SK-N-MC (cell line): Measurements from ENCODE around the gene VEGFC.

ENCODE experiments used
- EZH2 ChIP-seq: fragments of 200-600 bp; sonication (generic); IDR thresholded peaks from one replicate; pipeline ENCODE4 v1.6.1; 2017; ENCODE audit warnings: antibody characterized with exemption
- POLR2AphosphoS5 ChIP-seq: IDR thresholded peaks from 2 replicates; pipeline ENCODE4 v1.6.1; 2012; ENCODE audit warnings: mild to moderate bottlenecking, low read depth, low read length, borderline replicate concordance

DNA sequence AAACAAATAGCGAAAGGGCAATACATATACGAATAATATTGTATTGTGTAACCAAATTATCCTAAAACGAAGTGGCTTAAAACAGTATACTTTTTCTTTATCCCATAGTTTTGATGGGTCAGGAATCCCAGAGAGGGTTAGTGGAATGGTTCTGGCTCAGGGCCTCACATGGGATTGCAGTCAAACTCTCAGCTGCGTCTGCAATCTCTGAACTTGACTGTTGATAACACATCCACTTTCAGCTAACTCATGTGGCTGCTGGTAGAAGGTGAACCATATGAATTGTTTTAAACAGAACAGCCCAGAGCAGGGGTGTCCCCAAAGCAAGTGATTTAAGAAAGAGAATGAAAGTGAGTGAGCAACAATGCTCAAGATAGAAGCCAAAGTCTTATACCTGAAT, 127.8 kb downstream of the VEGFC start:
- TF ChIP-seq EZH2 (no peak), POLR2AphosphoS5 (no peak)
